ENCODE results near the gene TROAP. TPM values are rescaled to one million over a fixed set of nuclear protein-coding genes. Genes with fewer than 3 reads are reported as not detected.

TROAP gene
- total and polyA plus RNA-seq, 9 of the 15 experiments (the other 6 are each of a cell fraction or from before 2014, with no cell fraction given), result 46.4 to 171 (median 59.8) TPM

DNA sequence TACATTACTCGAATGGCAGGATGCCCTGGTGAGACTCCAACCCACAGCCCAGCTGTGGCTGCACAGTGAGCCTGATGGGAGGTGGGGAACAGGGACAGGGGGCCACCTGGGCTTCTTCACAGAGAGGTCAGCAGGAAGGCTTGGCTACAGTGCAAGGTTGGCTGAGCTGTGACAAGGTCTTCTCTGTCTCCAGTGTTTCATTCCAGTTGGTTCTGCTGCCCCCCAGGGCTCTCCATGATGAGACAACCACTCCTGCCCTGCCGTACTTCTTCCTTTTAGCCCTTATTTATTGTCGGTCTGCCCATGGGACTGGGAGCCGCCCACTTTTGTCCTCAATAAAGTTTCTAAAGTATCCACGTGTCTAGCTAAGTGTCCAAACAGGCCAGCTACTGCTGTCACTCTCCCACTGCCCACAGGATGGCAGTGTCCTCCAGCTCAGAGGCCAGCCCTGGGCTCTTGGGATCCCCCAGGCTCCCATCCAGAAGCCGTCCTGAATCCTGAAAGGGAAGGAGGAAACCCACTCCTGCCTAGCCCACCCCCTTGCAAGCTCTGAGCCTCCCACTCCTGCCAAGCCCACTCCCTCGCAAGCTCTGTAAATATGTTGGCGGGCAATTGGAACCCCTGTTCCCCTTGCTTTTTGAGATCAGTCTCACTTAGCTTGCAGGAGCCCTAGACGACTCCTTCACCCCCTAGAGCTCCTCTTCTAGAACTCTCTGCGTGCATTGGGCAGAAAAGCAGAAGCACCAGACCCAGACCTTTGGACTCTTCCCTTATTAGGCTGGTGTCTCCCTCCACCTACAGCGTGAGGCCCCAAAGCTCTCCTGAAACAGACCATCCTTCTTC lies 8.5 kb downstream of the TROAP start (continued):
- TF ChIP-seq PKNOX1 (IDR thresholded peaks at IDR 0.05) (peak; percentile 77), YY1 (IDR thresholded peaks at IDR 0.05; ENCODE audit: borderline replicate concordance in 1 of 3, control insufficient read depth in 1 of 3, extremely low read depth in 1 of 3, insufficient read depth in 3 of 3, insufficient read length in 1 of 3, insufficient replicate concordance in 2 of 3, low read depth in 1 of 3, low read length in 2 of 3) (peak in 1 of 3 experiments; percentile 7), SPI1 (IDR thresholded peaks at IDR 0.05; ENCODE audit: borderline replicate concordance, low read depth, low read length) (no peak), TEAD1 (CRISPR knock-in tag; IDR thresholded peaks at IDR 0.05) (no peak), HCFC1 (IDR thresholded peaks at IDR 0.05; ENCODE audit: low read depth, low read length) (0 out of 2 replicates have a peak, but pooled peaks have one; percentile 27), USF1 (CRISPR knock-in tag; IDR thresholded peaks at IDR 0.05) (peak; percentile 52; the same call in 1 of the 2 replicates), MAFG (tag; conservative IDR thresholded peaks at IDR 0.05) (no peak), ELF1 (tag; IDR thresholded peaks at IDR 0.05) (no peak), JUN (IDR thresholded peaks at IDR 0.05; ENCODE audit: borderline replicate concordance, low read depth, low read length) (0 out of 2 replicates have a peak, but pooled peaks have one; percentile 34), JUN (CRISPR knock-in tag; IDR thresholded peaks at IDR 0.05; ENCODE audit: borderline replicate concordance) (no peak), MAX (CRISPR knock-in tag; IDR thresholded peaks at IDR 0.05) (peak; percentile 74; the same call in 1 of the 2 replicates), ZNF655 (CRISPR knock-in tag; IDR thresholded peaks at IDR 0.05) (no peak), FOXK2 (conservative IDR thresholded peaks at IDR 0.05 in 1 of 2, IDR thresholded peaks at IDR 0.05 in 1 of 2; ENCODE audit: low read depth in 2 of 2) (peak; percentile 22 to 37; a peak in 1 of 4 replicates), SMC3 (conservative IDR thresholded peaks at IDR 0.05; ENCODE audit: insufficient read depth, low read depth, low read length) (peak; percentile 65)
- TF ChIP-seq, protein P1, sequence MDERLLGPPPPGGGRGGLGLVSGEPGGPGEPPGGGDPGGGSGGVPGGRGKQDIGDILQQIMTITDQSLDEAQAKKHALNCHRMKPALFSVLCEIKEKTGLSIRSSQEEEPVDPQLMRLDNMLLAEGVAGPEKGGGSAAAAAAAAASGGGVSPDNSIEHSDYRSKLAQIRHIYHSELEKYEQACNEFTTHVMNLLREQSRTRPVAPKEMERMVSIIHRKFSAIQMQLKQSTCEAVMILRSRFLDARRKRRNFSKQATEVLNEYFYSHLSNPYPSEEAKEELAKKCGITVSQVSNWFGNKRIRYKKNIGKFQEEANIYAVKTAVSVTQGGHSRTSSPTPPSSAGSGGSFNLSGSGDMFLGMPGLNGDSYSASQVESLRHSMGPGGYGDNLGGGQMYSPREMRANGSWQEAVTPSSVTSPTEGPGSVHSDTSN (CRISPR knock-in tag; IDR thresholded peaks at IDR 0.05; ENCODE audit: low read depth), result 0 out of 2 replicates have a peak, but pooled peaks have one; percentile 32
- TF ChIP-seq, protein P1 (tag; conservative IDR thresholded peaks at IDR 0.05; ENCODE audit: low read depth), result no peak
- TF ChIP-seq, protein P2, sequence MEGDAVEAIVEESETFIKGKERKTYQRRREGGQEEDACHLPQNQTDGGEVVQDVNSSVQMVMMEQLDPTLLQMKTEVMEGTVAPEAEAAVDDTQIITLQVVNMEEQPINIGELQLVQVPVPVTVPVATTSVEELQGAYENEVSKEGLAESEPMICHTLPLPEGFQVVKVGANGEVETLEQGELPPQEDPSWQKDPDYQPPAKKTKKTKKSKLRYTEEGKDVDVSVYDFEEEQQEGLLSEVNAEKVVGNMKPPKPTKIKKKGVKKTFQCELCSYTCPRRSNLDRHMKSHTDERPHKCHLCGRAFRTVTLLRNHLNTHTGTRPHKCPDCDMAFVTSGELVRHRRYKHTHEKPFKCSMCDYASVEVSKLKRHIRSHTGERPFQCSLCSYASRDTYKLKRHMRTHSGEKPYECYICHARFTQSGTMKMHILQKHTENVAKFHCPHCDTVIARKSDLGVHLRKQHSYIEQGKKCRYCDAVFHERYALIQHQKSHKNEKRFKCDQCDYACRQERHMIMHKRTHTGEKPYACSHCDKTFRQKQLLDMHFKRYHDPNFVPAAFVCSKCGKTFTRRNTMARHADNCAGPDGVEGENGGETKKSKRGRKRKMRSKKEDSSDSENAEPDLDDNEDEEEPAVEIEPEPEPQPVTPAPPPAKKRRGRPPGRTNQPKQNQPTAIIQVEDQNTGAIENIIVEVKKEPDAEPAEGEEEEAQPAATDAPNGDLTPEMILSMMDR (IDR thresholded peaks at IDR 0.05 in 2 of 3, conservative IDR thresholded peaks at IDR 0.05 in 1 of 3; ENCODE audit: insufficient read depth in 2 of 3, low read depth in 1 of 3, low read length in 3 of 3), result peak; percentile 90 to 95 (median 94)

All from K562 (cell line).